ENCODE measurements around the gene MAP4K4. TPM values are rescaled to one million over a fixed set of nuclear protein-coding genes. Genes with fewer than 3 reads are reported as not detected.

The MAP4K4 gene
- total RNA-seq, 2 experiments from 2014 or later: 67.2 to 181 TPM

DNA sequence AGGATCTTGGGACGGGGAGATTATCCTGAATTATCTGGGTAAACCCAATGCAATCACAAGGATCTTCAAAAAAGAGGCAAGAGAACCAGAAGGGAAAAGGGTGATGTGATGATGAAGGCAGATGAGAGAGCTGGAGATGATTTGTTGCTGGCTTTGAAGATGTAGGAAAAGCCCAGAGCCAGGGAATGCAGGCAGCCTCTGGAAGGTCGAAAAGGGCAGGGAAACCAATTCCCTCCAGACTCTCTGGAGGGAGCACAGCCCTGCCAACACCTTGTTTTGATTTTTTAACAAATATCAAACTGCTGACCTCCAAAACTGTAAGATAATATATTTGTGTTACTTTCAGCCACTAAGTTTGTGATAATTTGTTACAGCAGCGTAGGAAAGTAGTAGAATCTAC is 245.3 kb downstream of the MAP4K4 start:
- H3K9me3 ChIP-seq (ENCODE audit: low read length): no peaks in the 10 kb centered on the region
- no TSS peak for BruUV-seq (replicated peaks)
- H3K4me3 ChIP-seq (ENCODE audit: low read depth, low read length, poor library complexity, severe bottlenecking): no peak overlapping the region
- H2AFZ ChIP-seq (ENCODE audit: low read length): no peak overlapping the region
- H3K4me1 ChIP-seq (ENCODE audit: insufficient read depth, low read length, poor library complexity, severe bottlenecking): no peaks in the 10 kb centered on the region
- no peaks in the 10 kb centered on the region for H3K36me3 ChIP-seq (ENCODE audit: insufficient read depth, low read length)
- intact Hi-C loops (cut with micrococcal nuclease; ENCODE audit: unreplicated experiment): no loop called here
- TF ChIP-seq CTCF (conservative IDR thresholded peaks at IDR 0.05; ENCODE audit: low read length) (no peak), EZH2phosphoT487 (IDR thresholded peaks at IDR 0.05; ENCODE audit: borderline replicate concordance, low read depth, low read length) (no peak)
- H3K27ac ChIP-seq (ENCODE audit: low read depth, low read length, poor library complexity, severe bottlenecking): no peak overlapping the region
- H3K4me2 ChIP-seq (ENCODE audit: low read length): no peak overlapping the region
- no peaks in the 10 kb centered on the region for H3K9me2 ChIP-seq (ENCODE audit: insufficient read depth, low read length)
- no peaks in the 10 kb centered on the region for H4K20me1 ChIP-seq (ENCODE audit: insufficient read depth, low read length)
- ChIA-PET CTCF (ENCODE audit: unreplicated experiment) (no interaction called here), POLR2A (no interaction called here)
- H3K79me2 ChIP-seq (ENCODE audit: insufficient read depth, low read depth, low read length): no peaks in the 10 kb centered on the region
- no peak for DNase-seq (ENCODE audit: low spot score)

Other genes with a start within 250 kb of the MAP4K4 start
- gene RFX8, start 222.6 kb upstream of the MAP4K4 start, total RNA-seq (2014; rRNA removed; shearing (Covaris generic)): not detected in 2 replicates
- gene RFX8, start 222.6 kb upstream of the MAP4K4 start, total RNA-seq (2022): not detected in 2 replicates